OCI-LY1 (cell line): Measurements from ENCODE around the gene SLC29A3.

ENCODE experiments used
- H2AFZ ChIP-seq: fragments of 200-600 bp; sonication (generic), shearing (Covaris generic); 2 replicates; pipeline ENCODE4 v1.6.0; 2014; ENCODE audit warnings: antibody characterized with exemption, mild to moderate bottlenecking, low read length
- H3F3A ChIP-seq: fragments of 200-600 bp; sonication (generic), shearing (Covaris generic); 2 replicates; pipeline ENCODE4 v1.6.0; 2014; ENCODE audit warnings: mild to moderate bottlenecking, antibody characterized with exemption, low read length, moderate library complexity; ENCODE audit not compliant: insufficient read depth
- H3K27ac ChIP-seq: fragments of 200-600 bp; sonication (generic); 2 replicates; pipeline ENCODE4 v1.5.1; 2014; ENCODE audit warnings: low read length, mixed run types, mild to moderate bottlenecking, low read depth; ENCODE audit not compliant: poor library complexity, severe bottlenecking
- H3K27me3 ChIP-seq: fragments of 200-600 bp; sonication (generic); 2 replicates; pipeline ENCODE4 v1.6.0; 2014; ENCODE audit warnings: antibody characterized with exemption, mild to moderate bottlenecking, low read length, moderate library complexity; ENCODE audit not compliant: insufficient read depth
- H3K36me3 ChIP-seq: fragments of 200-600 bp; sonication (generic); 2 replicates; pipeline ENCODE4 v1.6.1; 2014; ENCODE audit warnings: mild to moderate bottlenecking, antibody characterized with exemption, low read length, moderate library complexity, mixed read lengths; ENCODE audit not compliant: insufficient read depth
- H3K4me1 ChIP-seq: fragments of 200-600 bp; sonication (generic); 2 replicates; pipeline ENCODE4 v1.5.1; 2014; ENCODE audit warnings: mild to moderate bottlenecking, low read length, moderate library complexity; ENCODE audit not compliant: insufficient read depth, severe bottlenecking
- H3K4me2 ChIP-seq: fragments of 200-600 bp; sonication (generic), shearing (Covaris generic); 2 replicates; pipeline ENCODE4 v1.6.1; 2014; ENCODE audit warnings: low read length
- H3K4me3 ChIP-seq: fragments of 200-600 bp; sonication (generic); 2 replicates; pipeline ENCODE4 v1.5.1; 2014; ENCODE audit warnings: low read length, low read depth, mild to moderate bottlenecking, mixed read lengths; ENCODE audit not compliant: poor library complexity, severe bottlenecking
- H3K79me2 ChIP-seq: fragments of 200-600 bp; shearing (Covaris generic); 2 replicates; pipeline ENCODE4 v1.6.1; 2016; ENCODE audit warnings: mixed run types, low read length, mixed read lengths; ENCODE audit not compliant: insufficient read depth
- H3K9ac ChIP-seq: fragments of 200-600 bp; sonication (generic), shearing (Covaris generic); 2 replicates; pipeline ENCODE4 v1.6.1; 2014; ENCODE audit warnings: mild to moderate bottlenecking, low read length, mixed read lengths
- H3K9me2 ChIP-seq: fragments of 200-600 bp; sonication (generic), shearing (Covaris generic); 2 replicates; pipeline ENCODE4 v1.6.1; 2014; ENCODE audit warnings: low read depth, mild to moderate bottlenecking, low read length, mixed read lengths
- H3K9me3 ChIP-seq: fragments of 200-600 bp; shearing (Covaris generic); 2 replicates; pipeline ENCODE4 v1.6.1; 2014; ENCODE audit warnings: low read length, mixed read lengths
- H4K20me1 ChIP-seq: fragments of 200-600 bp; sonication (generic), shearing (Covaris generic); 2 replicates; pipeline ENCODE4 v1.6.0; 2016; ENCODE audit warnings: mild to moderate bottlenecking, low read length; ENCODE audit not compliant: insufficient read depth
- EZH2 ChIP-seq: fragments of 200-600 bp; sonication (generic), shearing (Covaris generic); IDR thresholded peaks from 2 replicates; pipeline ENCODE4 v1.8.0; 2017; ENCODE audit warnings: borderline replicate concordance, mixed run types, mild to moderate bottlenecking, antibody characterized with exemption, low read length, moderate library complexity, mixed read lengths
- TF ChIP-seq, protein P1 (sequence below): fragments of 200-600 bp; sonication (generic), shearing (Covaris generic); IDR thresholded peaks from 2 replicates; pipeline ENCODE4 v1.5.1; 2017; ENCODE audit warnings: mild to moderate bottlenecking, antibody characterized with exemption, low read length, moderate library complexity, mixed read lengths

Gene SLC29A3

DNA sequence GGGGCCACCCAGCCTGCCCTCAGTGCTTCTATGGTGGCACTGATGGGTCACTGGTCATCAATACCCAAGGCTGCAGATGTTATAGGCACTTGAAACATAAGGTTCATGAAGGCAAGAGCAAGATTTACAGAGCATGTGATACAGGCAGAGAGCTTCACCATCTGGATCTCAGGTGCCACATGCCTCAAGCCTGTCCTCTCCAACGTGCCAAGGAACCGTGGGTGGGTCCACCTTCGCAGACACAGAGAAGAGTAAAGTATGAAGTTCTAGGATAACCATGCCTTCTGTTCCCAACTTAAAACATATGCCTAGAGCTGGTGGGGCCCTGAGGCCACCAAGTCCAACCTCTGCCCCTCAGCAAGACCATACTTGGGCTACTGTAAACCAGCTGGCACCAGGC, 51.0 kb downstream of the SLC29A3 start:
- no peak for TF ChIP-seq EZH2
- TF ChIP-seq, protein P1, sequence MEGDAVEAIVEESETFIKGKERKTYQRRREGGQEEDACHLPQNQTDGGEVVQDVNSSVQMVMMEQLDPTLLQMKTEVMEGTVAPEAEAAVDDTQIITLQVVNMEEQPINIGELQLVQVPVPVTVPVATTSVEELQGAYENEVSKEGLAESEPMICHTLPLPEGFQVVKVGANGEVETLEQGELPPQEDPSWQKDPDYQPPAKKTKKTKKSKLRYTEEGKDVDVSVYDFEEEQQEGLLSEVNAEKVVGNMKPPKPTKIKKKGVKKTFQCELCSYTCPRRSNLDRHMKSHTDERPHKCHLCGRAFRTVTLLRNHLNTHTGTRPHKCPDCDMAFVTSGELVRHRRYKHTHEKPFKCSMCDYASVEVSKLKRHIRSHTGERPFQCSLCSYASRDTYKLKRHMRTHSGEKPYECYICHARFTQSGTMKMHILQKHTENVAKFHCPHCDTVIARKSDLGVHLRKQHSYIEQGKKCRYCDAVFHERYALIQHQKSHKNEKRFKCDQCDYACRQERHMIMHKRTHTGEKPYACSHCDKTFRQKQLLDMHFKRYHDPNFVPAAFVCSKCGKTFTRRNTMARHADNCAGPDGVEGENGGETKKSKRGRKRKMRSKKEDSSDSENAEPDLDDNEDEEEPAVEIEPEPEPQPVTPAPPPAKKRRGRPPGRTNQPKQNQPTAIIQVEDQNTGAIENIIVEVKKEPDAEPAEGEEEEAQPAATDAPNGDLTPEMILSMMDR: no peak
- H3K9ac ChIP-seq: no peak overlapping the region
- no peaks in the 10 kb centered on the region for H3K79me2 ChIP-seq
- no peak overlapping the region for H3K27ac ChIP-seq
- no peaks in the 10 kb centered on the region for H3F3A ChIP-seq
- no peak overlapping the region for H2AFZ ChIP-seq
- H3K4me3 ChIP-seq: no peak overlapping the region
- H3K36me3 ChIP-seq: no peaks in the 10 kb centered on the region
- peaks cover 8% of the 10 kb centered on the region for H3K4me1 ChIP-seq
- no peaks in the 10 kb centered on the region for H3K9me2 ChIP-seq
- H3K27me3 ChIP-seq: no peaks in the 10 kb centered on the region; the same call in 1 of the 2 replicates
- no peaks in the 10 kb centered on the region for H4K20me1 ChIP-seq
- H3K9me3 ChIP-seq: no peaks in the 10 kb centered on the region
- H3K4me2 ChIP-seq: no peak overlapping the region

- Histone ChIP-seq H3K79me2 (no peaks in the 10 kb centered on the region), H2AFZ (no peak overlapping the region), H3K9ac (no peak overlapping the region), H3K4me3 (no peak overlapping the region), H3K9me2 (no peaks in the 10 kb centered on the region), H3F3A (no peaks in the 10 kb centered on the region), H3K36me3 (no peaks in the 10 kb centered on the region), H3K27ac (no peak overlapping the region), H3K4me2 (no peak overlapping the region), H3K4me1 (peaks cover 16% of the 10 kb centered on the region), H4K20me1 (no peaks in the 10 kb centered on the region), H3K9me3 (no peaks in the 10 kb centered on the region), H3K27me3 (no peaks in the 10 kb centered on the region; the same call in 1 of the 2 replicates)
- TF ChIP-seq EZH2: no peak
- TF ChIP-seq, protein P1: no peak
Measured at GRCh38 chr10:71371750-71372166, 52.7 kb downstream of the SLC29A3 start.

GRCh38 chr10:71372882-71373495, 53.9 kb downstream of the SLC29A3 start:
- no peaks in the 10 kb centered on the region for H3K9me3 ChIP-seq
- TF ChIP-seq, protein P1: no peak
- no peak for TF ChIP-seq EZH2
- no peak overlapping the region for H2AFZ ChIP-seq
- H3K4me2 ChIP-seq: no peak overlapping the region
- no peaks in the 10 kb centered on the region for H3K79me2 ChIP-seq
- no peaks in the 10 kb centered on the region for H4K20me1 ChIP-seq
- H3K27me3 ChIP-seq: no peaks in the 10 kb centered on the region; the same call in 1 of the 2 replicates
- H3K4me3 ChIP-seq: no peak overlapping the region
- no peaks in the 10 kb centered on the region for H3F3A ChIP-seq
- no peaks in the 10 kb centered on the region for H3K36me3 ChIP-seq
- H3K9me2 ChIP-seq: no peaks in the 10 kb centered on the region
- no peak overlapping the region for H3K9ac ChIP-seq
- H3K27ac ChIP-seq: no peak overlapping the region
- H3K4me1 ChIP-seq: peaks cover 22% of the 10 kb centered on the region
